HepG2 (cell line): ENCODE data around the gene PSMA4. TPM values are rescaled to one million over a fixed set of nuclear protein-coding genes. Genes with fewer than 3 reads are reported as not detected.

Experiments used
- CENPX ChIP-seq: sonication (generic); formaldehyde crosslinking; IDR thresholded peaks from 2 replicates; pipeline ENCODE4 v1.9.0; 2021; ENCODE audit warnings: mild to moderate bottlenecking, missing genetic modification reagents, moderate library complexity
- GPN1 ChIP-seq: sonication (generic); formaldehyde crosslinking; IDR thresholded peaks from 2 replicates; pipeline ENCODE4 v1.5.1; 2020; ENCODE audit warnings: missing genetic modification reagents, borderline replicate concordance
- KAT7 ChIP-seq: IDR thresholded peaks from 2 replicates; pipeline ENCODE4 v1.6.1; 2018; ENCODE audit warnings: borderline replicate concordance, missing compliant biosample characterization
- MAFF ChIP-seq: IDR thresholded peaks from 2 replicates; pipeline ENCODE4 v1.6.1; 2011; ENCODE audit warnings: low read depth, low read length, improper control_type of control experiment
- MAFK ChIP-seq, 2 experiments: IDR thresholded peaks in 1 of 2; conservative IDR thresholded peaks in 1 of 2; 2 replicates each; pipeline ENCODE4 v1.6.1; 2011; ENCODE audit warnings: improper control_type of control experiment in 2 of 2, low read length in 2 of 2
- MXD4 ChIP-seq: IDR thresholded peaks from 2 replicates; pipeline ENCODE4 v1.6.1; 2016; ENCODE audit warnings: mild to moderate bottlenecking, missing biosample characterization, missing genetic modification reagents
- PHF5A ChIP-seq: IDR thresholded peaks from one replicate; pipeline ENCODE4 v1.6.1; 2018; ENCODE audit warnings: low read depth, missing genetic modification reagents; ENCODE audit not compliant: unreplicated experiment
- RBM22 ChIP-seq: fragments of 200-400 bp; formaldehyde crosslinking; optimal IDR thresholded peaks from 2 replicates; pipeline ENCODE3; 2017; ENCODE audit warnings: mild to moderate bottlenecking, low read length, moderate library complexity
- SMAD9 ChIP-seq: sonication (generic); formaldehyde crosslinking; IDR thresholded peaks from 2 replicates; pipeline ENCODE4 v1.5.1; 2020; ENCODE audit warnings: mild to moderate bottlenecking, missing genetic modification reagents
- SNRNP70 ChIP-seq: fragments of 200-400 bp; formaldehyde crosslinking; IDR thresholded peaks from 2 replicates; pipeline ENCODE4 v1.6.1; 2017; ENCODE audit warnings: mild to moderate bottlenecking, low read depth, low read length, moderate library complexity
- SP1 ChIP-seq, 2 experiments: fragments of 450-650 bp in 1 of 2; sonication (generic) in 1 of 2; formaldehyde crosslinking in 1 of 2; IDR thresholded peaks; 2 replicates each; pipeline versions ENCODE4 v1.4.0 to v1.6.1; 2016 to 2020; ENCODE audit warnings: missing genetic modification reagents in 1 of 2
- SRSF4 ChIP-seq: fragments of 200-400 bp; formaldehyde crosslinking; IDR thresholded peaks from one replicate; pipeline ENCODE4 v1.6.1; 2018; ENCODE audit warnings: mild to moderate bottlenecking, low read depth, low read length, moderate library complexity; ENCODE audit not compliant: poor library complexity, severe bottlenecking
- WIZ ChIP-seq: sonication (generic); formaldehyde crosslinking; IDR thresholded peaks from 2 replicates; pipeline ENCODE4 v1.5.1; 2020; ENCODE audit warnings: mild to moderate bottlenecking, missing genetic modification reagents
- ZNF136 ChIP-seq: sonication (generic); formaldehyde crosslinking; IDR thresholded peaks from 2 replicates; pipeline ENCODE4 v1.8.1; 2022; ENCODE audit warnings: low read depth, mild to moderate bottlenecking, moderate library complexity, missing genetic modification reagents
- ZNF331 ChIP-seq: sonication (generic); formaldehyde crosslinking; IDR thresholded peaks from 2 replicates; pipeline ENCODE4 v1.4.0; 2020; ENCODE audit warnings: missing genetic modification reagents
- ZNF432 ChIP-seq: sonication (generic); formaldehyde crosslinking; IDR thresholded peaks from 2 replicates; pipeline ENCODE4 v1.5.0; 2020; ENCODE audit warnings: missing genetic modification reagents, mild to moderate bottlenecking, borderline replicate concordance
- ZNF652 ChIP-seq: IDR thresholded peaks from 2 replicates; pipeline ENCODE4 v1.6.1; 2016; ENCODE audit warnings: low read depth, borderline replicate concordance
- polyA plus RNA-seq, 8 experiments: library from polyadenylated mRNA; depleted of rRNA in 3 of 8; stranded (reverse) in 7 of 8; unstranded in 1 of 8; fragments of >200 nt; fragmentation: Illumina TruSeq in 4 of 8; extraction: Trizol in 4 of 8; gene quantifications; 2 replicates each; pipeline versions ENCODE4 v1.2.1 to v1.2.3, GENCODE V29; 2011 to 2016; ENCODE audit warnings: low read depth in 4 of 8, missing spikeins in 1 of 8, mixed read lengths in 1 of 8; ENCODE audit not compliant: insufficient read depth in 1 of 8
- total RNA-seq, 5 experiments: library from RNA; depleted of rRNA; stranded (reverse); fragments of >200 nt; fragmentation: Illumina TruSeq; extraction: Trizol; gene quantifications; 2 replicates each; pipeline ENCODE4 v1.2.3, GENCODE V29; 2016; ENCODE audit warnings: low read depth in 1 of 5
- TF ChIP-seq, protein P1 (sequence below): sonication (generic); formaldehyde crosslinking; IDR thresholded peaks from 2 replicates; pipeline ENCODE4 v1.4.0; 2020; ENCODE audit warnings: missing genetic modification reagents
- TF ChIP-seq, protein P2 (sequence below): sonication (generic); formaldehyde crosslinking; conservative IDR thresholded peaks from 2 replicates; pipeline ENCODE4 v1.4.0; 2020; ENCODE audit warnings: missing genetic modification reagents
- TF ChIP-seq, protein P3 (sequence below): sonication (generic); formaldehyde crosslinking; IDR thresholded peaks from 2 replicates; pipeline ENCODE4 v1.9.0; 2021; ENCODE audit warnings: missing genetic modification reagents, mild to moderate bottlenecking, borderline replicate concordance
- TF ChIP-seq, protein P4 (sequence below): sonication (generic); formaldehyde crosslinking; IDR thresholded peaks from 2 replicates; pipeline ENCODE4 v1.5.0; 2020; ENCODE audit warnings: missing genetic modification reagents
- TF ChIP-seq, protein P5 (sequence below): IDR thresholded peaks from 2 replicates; pipeline ENCODE4 v1.6.1; 2016; ENCODE audit warnings: missing biosample characterization, missing genetic modification reagents, low read depth

The PSMA4 gene
- total and polyA plus RNA-seq, 2 of the 13 experiments (the other 11 are each of a cell fraction or from before 2014, with no cell fraction given), result 202 to 404 TPM

DNA sequence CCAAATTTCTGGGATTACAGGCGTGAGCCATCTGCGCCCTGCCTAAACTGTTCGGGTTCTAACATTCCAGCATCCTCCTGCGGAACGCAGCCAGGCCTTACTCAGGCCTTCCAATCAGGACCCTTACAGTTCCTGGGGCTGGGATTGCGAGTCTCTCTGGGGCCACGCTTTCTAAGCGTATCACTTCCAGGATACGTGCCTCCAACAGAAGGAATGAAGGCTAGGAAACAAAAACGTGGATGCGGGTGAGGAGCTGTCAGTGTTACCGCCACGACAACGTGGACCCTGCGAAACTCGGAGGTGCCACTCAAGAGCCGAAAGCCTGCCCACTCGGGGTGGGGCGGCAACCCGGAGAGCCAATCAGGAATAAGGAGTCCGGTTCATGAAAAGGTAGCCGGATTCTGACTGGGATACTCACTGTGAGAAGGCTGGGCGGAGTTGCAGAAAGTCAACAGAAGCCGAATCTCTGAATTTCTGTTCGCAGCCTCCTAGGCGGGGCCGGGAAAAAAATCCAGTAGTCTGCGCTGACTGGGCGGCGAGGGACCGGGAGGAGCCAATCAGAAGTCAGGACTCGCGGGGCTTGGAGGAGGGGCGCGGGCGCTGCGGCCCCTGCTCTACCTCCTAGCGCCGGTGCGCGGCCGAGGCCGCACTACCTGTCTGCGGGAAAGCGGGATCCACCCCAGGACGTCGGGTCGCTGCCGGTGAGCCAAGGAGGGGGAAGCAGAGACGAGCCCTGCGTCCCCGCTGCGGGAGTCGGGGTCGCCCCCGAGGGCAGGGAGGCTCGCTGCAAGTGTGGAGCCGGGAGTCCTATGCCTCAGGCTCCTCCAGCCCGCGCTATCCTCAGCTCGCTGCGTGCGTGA, 33.0 kb upstream of the PSMA4 start, which contains the start of gene HYKK (continued):
- no peak for TF ChIP-seq MAFF
- no peak for TF ChIP-seq RBM22
- peak; percentile 91 for TF ChIP-seq MXD4
- TF ChIP-seq SNRNP70, result no peak
- TF ChIP-seq, protein P1, sequence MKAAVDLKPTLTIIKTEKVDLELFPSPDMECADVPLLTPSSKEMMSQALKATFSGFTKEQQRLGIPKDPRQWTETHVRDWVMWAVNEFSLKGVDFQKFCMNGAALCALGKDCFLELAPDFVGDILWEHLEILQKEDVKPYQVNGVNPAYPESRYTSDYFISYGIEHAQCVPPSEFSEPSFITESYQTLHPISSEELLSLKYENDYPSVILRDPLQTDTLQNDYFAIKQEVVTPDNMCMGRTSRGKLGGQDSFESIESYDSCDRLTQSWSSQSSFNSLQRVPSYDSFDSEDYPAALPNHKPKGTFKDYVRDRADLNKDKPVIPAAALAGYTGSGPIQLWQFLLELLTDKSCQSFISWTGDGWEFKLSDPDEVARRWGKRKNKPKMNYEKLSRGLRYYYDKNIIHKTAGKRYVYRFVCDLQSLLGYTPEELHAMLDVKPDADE, result no peak
- TF ChIP-seq MAFK (conservative IDR thresholded peaks at IDR 0.05 in 1 of 2, IDR thresholded peaks at IDR 0.05 in 1 of 2; ENCODE audit: low read length in 2 of 2), result no peak
- TF ChIP-seq ZNF432 (CRISPR knock-in tag), result no peak
- TF ChIP-seq SRSF4, result no peak
- TF ChIP-seq SP1 (IDR thresholded peaks at IDR 0.05), result no peak
- peak; percentile 72 for TF ChIP-seq SP1 (CRISPR knock-in tag; IDR thresholded peaks at IDR 0.05)
- no peak for TF ChIP-seq SMAD9 (CRISPR knock-in tag)
- TF ChIP-seq KAT7 (CRISPR knock-in tag), result peak; percentile 91; the same call in 1 of the 2 replicates
- TF ChIP-seq, protein P2, sequence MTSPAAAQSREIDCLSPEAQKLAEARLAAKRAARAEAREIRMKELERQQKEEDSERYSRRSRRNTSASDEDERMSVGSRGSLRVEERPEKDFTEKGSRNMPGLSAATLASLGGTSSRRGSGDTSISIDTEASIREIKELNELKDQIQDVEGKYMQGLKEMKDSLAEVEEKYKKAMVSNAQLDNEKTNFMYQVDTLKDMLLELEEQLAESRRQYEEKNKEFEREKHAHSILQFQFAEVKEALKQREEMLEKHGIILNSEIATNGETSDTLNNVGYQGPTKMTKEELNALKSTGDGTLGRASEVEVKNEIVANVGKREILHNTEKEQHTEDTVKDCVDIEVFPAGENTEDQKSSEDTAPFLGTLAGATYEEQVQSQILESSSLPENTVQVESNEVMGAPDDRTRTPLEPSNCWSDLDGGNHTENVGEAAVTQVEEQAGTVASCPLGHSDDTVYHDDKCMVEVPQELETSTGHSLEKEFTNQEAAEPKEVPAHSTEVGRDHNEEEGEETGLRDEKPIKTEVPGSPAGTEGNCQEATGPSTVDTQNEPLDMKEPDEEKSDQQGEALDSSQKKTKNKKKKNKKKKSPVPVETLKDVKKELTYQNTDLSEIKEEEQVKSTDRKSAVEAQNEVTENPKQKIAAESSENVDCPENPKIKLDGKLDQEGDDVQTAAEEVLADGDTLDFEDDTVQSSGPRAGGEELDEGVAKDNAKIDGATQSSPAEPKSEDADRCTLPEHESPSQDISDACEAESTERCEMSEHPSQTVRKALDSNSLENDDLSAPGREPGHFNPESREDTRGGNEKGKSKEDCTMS, result no peak
- no peak for TF ChIP-seq PHF5A (CRISPR knock-in tag)
- no peak for TF ChIP-seq ZNF652 (CRISPR knock-in tag)
- no peak for TF ChIP-seq CENPX (CRISPR knock-in tag)
- TF ChIP-seq, protein P3, sequence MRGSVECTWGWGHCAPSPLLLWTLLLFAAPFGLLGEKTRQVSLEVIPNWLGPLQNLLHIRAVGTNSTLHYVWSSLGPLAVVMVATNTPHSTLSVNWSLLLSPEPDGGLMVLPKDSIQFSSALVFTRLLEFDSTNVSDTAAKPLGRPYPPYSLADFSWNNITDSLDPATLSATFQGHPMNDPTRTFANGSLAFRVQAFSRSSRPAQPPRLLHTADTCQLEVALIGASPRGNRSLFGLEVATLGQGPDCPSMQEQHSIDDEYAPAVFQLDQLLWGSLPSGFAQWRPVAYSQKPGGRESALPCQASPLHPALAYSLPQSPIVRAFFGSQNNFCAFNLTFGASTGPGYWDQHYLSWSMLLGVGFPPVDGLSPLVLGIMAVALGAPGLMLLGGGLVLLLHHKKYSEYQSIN (CRISPR knock-in tag), result no peak
- no peak for TF ChIP-seq GPN1 (CRISPR knock-in tag)
- no peak for TF ChIP-seq WIZ (CRISPR knock-in tag)
- TF ChIP-seq, protein P4, sequence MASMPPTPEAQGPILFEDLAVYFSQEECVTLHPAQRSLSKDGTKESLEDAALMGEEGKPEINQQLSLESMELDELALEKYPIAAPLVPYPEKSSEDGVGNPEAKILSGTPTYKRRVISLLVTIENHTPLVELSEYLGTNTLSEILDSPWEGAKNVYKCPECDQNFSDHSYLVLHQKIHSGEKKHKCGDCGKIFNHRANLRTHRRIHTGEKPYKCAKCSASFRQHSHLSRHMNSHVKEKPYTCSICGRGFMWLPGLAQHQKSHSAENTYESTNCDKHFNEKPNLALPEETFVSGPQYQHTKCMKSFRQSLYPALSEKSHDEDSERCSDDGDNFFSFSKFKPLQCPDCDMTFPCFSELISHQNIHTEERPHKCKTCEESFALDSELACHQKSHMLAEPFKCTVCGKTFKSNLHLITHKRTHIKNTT (CRISPR knock-in tag), result no peak
- TF ChIP-seq, protein P5, sequence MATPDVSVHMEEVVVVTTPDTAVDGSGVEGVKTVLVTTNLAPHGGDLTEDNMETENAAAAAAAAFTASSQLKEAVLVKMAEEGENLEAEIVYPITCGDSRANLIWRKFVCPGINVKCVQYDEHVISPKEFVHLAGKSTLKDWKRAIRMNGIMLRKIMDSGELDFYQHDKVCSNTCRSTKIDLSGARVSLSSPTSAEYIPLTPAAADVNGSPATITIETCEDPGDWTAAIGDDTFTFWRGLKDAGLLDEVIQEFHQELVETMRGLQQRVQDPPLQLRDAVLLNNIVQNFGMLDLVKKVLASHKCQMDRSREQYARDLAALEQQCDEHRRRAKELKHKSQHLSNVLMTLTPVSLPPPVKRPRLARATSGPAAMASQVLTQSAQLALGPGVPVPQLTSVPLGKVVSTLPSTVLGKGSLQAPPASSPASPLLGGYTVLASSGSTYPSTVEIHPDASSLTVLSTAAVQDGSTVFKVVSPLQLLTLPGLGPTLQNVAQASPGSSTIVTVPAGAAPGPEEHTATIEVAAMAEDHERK, result no peak
- no peak for TF ChIP-seq ZNF136 (CRISPR knock-in tag)
- TF ChIP-seq ZNF331 (CRISPR knock-in tag), result no peak; the same call in 1 of the 2 replicates
